NCI-H1105 treated with DMSO at 0.1 percent for 48 hours (cell line): ENCODE data around the gene DMP1.
"Not testable (repeated sequence)": the region's sequence is repeated elsewhere in the genome, so short reads cannot be mapped to it uniquely, and the experiment has no call there.

ENCODE experiments used
- DNase-seq: peaks from one replicate; lab custom pipeline; 2025; lab: John Stamatoyannopoulos, UW

Gene DMP1

DNA sequence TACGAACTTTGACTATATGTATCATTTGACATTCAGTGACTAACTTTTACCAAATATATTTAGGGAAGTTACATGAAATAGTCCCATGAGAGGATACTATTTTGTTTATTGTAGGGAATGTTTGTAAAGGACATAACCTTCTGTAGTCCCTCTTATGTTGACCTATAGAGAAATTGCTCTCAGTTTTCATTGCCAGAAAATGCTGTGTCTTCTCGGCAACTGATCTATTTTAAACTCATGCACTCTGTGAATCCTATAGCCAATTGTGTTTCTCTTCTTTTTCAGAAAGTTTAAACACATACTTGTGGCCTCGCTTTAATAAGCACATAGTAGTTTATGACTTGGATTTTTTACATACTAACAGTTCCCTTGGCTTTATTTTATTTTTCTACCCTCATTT lies 38.2 kb downstream of the DMP1 start:
- no peak for DNase-seq

DNA sequence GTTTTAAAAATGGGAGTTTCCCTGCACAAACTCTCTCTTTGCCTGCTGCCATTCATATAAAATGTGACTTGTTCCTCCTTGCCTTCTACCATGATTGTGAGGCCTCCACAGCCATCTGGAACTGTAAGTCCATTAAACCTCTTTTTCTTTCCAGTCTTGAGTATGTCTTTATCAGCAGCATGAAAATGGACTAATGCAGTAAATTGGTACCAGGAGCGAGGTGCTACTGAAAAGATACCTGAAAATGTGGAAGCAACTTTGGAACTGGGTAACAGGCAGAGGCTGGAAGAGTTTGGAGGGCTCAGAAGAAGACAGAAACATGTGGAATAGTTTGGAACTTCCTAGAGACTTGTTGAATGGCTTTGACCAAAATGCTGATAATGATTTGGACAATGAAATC lies 40.9 kb downstream of the DMP1 start:
- not testable (repeated sequence) for DNase-seq

DNA sequence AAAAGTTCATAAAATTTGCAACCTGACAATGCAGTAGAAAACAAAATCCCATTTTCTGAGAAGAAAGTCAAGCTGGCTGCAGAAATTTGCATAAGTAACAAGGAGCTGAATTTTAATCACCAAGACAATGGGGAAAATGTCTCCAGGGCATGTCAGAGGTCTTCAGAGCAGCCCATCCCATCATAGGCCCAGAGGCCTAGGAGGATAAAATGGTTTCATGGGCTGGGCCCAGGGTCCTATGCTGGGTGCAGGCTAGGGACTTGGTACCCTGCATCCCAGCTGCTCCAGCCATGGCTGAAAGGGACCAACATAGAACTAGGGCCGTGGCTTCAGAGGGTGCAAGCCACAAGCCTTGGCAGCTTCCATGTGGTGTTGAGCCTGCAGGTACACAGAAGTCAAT lies 42.0 kb downstream of the DMP1 start:
- DNase-seq: not testable (repeated sequence)

DNA sequence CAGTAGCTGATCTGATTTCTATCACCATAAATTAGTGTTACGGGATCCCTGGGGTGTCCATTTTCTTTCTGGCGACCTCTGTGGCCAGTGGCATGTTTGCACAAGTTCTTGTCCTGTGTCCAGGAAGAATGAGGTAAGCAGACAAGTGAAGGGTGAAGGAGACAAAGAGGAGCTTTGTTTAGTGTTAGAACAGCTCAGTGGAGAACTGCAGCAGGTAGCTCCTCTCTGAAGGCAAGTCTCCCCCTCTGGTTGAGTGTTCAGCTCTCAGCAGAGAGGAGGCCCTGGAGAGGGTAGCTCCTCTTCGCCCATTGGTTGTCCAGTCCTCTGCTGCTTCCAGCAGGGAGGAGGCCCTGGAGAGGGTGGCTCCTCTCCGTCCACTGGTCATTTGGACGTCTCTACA lies 47.2 kb downstream of the DMP1 start:
- DNase-seq: no peak

DNA sequence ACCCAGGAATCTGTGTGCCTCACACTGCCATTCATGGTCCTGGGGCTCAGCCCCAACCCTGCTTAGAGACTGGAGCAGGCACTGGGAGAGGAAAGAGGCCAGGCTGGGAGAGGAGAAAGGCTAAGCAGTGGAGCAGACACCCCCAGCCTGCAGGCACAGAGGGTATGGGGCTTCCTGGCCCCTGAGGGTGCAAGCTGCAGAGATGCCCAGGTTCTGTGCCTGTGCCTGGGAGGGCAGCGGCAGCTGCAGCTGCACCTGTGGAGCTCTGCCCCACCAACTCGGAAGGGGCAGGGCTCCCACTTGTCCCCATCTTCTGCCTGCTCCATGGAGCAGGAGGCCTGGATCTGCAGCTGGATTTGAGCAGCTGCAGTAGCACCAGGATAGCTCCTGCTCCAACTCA lies 47.9 kb downstream of the DMP1 start:
- no peak for DNase-seq

DNA sequence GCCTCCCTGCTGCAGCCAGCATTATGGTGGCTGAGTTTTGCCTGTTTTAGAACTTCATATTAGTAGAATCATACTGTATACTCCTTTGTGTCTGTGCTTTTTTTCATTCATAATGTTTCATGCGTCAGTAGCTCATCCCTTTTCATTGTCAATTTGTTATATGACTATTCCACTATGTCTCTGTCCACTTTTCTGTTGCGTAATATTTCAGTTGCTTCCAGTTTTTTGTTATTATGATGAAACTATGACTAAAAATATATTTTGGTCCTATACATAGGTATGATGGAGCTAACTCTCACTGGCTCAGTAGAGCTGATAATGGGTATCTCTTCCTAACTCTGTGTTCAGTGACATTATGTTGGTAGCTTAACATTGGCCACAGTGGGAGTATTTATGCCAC lies 48.3 kb downstream of the DMP1 start:
- DNase-seq: no peak

DNA sequence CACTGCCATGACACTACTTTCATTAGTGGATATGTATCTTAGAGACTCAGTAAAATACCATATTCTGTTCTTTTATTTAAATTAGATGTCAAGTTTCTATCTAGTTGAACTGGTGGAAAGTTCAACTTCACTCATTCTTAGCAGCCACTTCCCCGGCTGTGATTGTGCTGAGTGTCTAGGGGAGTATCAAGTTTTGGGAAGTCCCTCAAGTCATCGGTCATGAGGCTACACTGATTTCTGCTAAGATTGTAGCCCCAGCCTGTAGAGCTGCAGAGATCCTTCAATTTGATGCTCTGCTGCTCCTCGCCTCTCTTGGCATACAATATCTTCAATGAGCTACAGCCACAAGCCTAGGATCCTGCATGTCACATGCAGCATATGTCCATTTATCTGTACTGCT lies 53.9 kb downstream of the DMP1 start:
- no peak for DNase-seq

DNA sequence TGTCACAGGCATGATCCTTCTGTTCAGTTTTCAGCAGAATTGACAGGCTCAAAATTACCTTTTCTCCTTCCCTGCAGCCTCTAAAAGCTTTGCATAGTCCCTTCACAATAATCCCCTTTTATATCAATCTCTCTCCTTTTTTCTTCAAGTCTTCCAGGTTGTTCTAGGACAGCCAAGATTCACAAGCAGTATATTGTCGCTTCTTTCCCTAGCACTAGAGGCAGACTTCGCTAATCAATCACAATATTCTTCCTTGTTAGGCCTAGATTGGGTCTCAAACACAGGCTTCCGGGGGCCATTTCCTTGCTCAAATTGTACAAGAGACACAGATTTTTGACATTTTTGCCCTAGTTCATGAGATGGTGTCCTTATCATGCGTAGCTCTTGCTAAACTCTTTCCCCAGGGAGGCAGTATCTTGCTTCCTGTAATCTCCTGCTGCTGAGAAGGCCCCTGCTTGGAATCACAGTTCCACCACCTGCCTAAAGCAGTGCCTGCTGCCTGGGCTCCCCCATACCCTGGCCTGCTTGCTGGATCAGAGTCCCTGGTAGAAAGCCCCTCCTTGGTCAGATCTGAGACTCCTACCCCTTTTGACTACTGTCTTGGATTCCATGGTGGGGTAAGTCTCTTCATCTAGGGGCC lies 57.3 kb downstream of the DMP1 start:
- no peak for DNase-seq
